Mesangial cell (primary cell): ENCODE results near the gene OR6C68. TPM values are rescaled to one million over a fixed set of nuclear protein-coding genes. Genes with fewer than 3 reads are reported as not detected.

Experiments
- total RNA-seq: library from RNA; depleted of rRNA; stranded (reverse); fragments of >200 nt; gene quantifications from 2 replicates; pipeline ENCODE4 v1.2.3, GENCODE V29; 2015

Gene OR6C68
- not detected in 2 replicates for total RNA-seq

GRCh38 chr12:55492078-55492477, at the start of gene OR6C68:
Gene OR6C68, plus strand, starts transcription at chr12:55492378. Its CDS starts 0 bp downstream, at chr12:55492378.

GRCh38 chr12:55443776-55444175, 48.4 kb upstream of the OR6C68 start, which contains the start of gene OR6C2:
Gene OR6C2, plus strand, starts transcription at chr12:55444076. Its CDS starts 8,138 bp downstream, at chr12:55452214.

DNA sequence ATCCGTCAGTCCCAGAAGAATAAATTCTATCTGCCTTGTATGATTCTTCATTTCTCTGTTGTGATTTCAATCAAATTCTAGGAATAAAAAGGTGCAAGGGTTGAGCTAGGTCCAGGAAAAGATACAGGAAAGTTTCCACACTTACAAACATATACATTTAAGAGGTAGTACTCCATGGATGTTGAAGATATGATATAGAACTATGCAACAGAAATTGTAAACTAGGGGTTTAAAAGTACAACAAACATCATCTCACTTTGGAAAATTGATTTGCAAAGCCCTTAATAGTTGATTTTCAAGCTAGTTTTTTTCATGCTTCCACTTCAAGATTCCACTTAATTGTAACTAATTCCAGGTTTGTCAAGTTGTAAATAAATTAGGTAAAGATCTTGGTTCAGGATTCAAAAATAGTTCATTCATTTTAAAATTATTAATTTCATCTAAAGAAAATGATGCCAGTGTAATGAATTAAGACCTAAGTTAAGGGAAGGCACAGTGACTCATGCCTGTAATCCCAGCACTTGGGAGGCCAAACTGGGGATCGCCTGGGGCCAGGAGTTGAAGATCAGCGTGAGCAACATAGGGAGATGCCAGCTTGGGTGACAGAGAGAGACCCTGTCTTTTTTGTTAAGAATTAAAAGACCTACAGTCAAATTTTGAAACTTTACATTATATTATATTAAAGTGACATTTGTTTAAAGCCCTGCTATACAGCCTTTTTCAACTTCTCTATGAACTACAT, 21.9 kb upstream of the OR6C68 start, which contains the start of gene OR6C70:
OR6C70 (minus strand) TSS at position 51 of the 742 bp plus-strand sequence; CDS start at position 51, 0 bp downstream.

Other genes starting within 250 kb of the OR6C68 start
- not detected in 2 replicates for gene OR6C74, start 247.8 kb upstream of the OR6C68 start, total RNA-seq
- not detected in 2 replicates for gene OR6C6, start 195.8 kb upstream of the OR6C68 start, total RNA-seq
- gene OR6C1, start 178.0 kb upstream of the OR6C68 start, total RNA-seq, result not detected in 2 replicates
- gene OR6C3, start 161.6 kb upstream of the OR6C68 start, total RNA-seq, result not detected in 2 replicates
- not detected in 2 replicates for gene OR6C75, start 129.4 kb upstream of the OR6C68 start, total RNA-seq
- gene OR6C65, start 91.8 kb upstream of the OR6C68 start, total RNA-seq, result not detected in 2 replicates
- gene OR6C76, start 66.1 kb upstream of the OR6C68 start, total RNA-seq, result not detected in 2 replicates
- gene OR6C2, start 48.3 kb upstream of the OR6C68 start, total RNA-seq, result not detected in 2 replicates
- gene OR6C70, start 22.2 kb upstream of the OR6C68 start, total RNA-seq, result not detected in 2 replicates
- not detected in 2 replicates for gene OR6C4, start 57.2 kb downstream of the OR6C68 start, total RNA-seq
- not detected in 2 replicates for gene OR2AP1, start 80.1 kb downstream of the OR6C68 start, total RNA-seq
- gene OR10P1, start 144.5 kb downstream of the OR6C68 start, total RNA-seq, result not detected in 2 replicates
- gene ITGA7, start 215.5 kb downstream of the OR6C68 start, total RNA-seq, result 1.8 and 7.1 TPM in 2 replicates
- gene BLOC1S1, start 223.7 kb downstream of the OR6C68 start, total RNA-seq, result 160 and 169 TPM in 2 replicates
- 2.1 and 2.8 TPM in 2 replicates for gene RDH5, start 228.0 kb downstream of the OR6C68 start, total RNA-seq
- gene CD63, start 236.6 kb downstream of the OR6C68 start, total RNA-seq, result 754 and 976 TPM in 2 replicates